Measurements from ENCODE around the gene LRIF1. TPM values are rescaled to one million over a fixed set of nuclear protein-coding genes. Genes with fewer than 3 reads are reported as not detected.
"Not testable (repeated sequence)": the region's sequence is repeated elsewhere in the genome, so short reads cannot be mapped to it uniquely, and the experiment has no call there.

The LRIF1 gene
- total and polyA plus RNA-seq, 2 of the 8 experiments (the other 6 are each of a cell fraction or from before 2014, with no cell fraction given): 5.2 to 19.3 TPM

DNA sequence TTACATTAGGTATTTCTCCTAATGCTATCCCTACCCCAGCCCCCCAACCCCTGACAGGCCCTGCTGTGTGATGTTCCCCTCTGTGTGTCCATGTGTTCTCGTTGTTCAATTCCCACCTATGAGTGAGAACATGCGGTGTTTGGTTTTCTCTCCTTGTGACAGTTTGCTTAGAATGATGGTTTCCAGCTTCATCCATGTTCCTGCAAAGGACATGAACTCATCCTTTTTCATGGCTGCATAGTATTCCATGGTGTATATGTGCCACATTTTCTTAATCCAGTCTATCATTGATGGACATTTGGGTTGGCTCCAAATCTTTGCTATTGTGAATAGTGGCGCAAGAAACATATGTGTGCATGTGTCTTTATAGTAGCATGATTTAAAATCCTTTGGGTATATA lies 32.6 kb downstream of the LRIF1 start:
- H4K20me1 ChIP-seq (replicated peaks in 1 of 2; ENCODE audit: control insufficient read depth in 1 of 2, insufficient read depth in 2 of 2, low read length in 2 of 2); H3K14ac ChIP-seq (ENCODE audit: insufficient read length); FAIRE-seq; H2BK5ac ChIP-seq (ENCODE audit: low read depth, low read length); POLR2A ChIA-PET (ENCODE audit: partially characterized antibody); H3K27me3 ChIP-seq (replicated peaks in 1 of 4; ENCODE audit: control insufficient read depth in 3 of 4, extremely low read depth in 1 of 4, insufficient read depth in 3 of 4, low read length in 3 of 4); H3K18ac ChIP-seq (ENCODE audit: extremely low read depth, low read length); H3K36me3 ChIP-seq (ENCODE audit: control insufficient read depth in 2 of 4, insufficient read depth in 4 of 4, low read length in 3 of 4); H2BK20ac ChIP-seq (ENCODE audit: low read length); H4K91ac ChIP-seq (replicated peaks; ENCODE audit: insufficient read length, low read length); H3K4me3 ChIP-seq (ENCODE audit: extremely low read depth in 1 of 4, insufficient read depth in 2 of 4, low read depth in 3 of 4, low read length in 4 of 4); H3K23me2 ChIP-seq (ENCODE audit: low read depth, low read length); H3K9ac ChIP-seq (replicated peaks in 1 of 4; ENCODE audit: extremely low read depth in 1 of 4, low read depth in 3 of 4, low read length in 3 of 4); H3K4me2 ChIP-seq (ENCODE audit: insufficient read depth in 1 of 2, low read depth in 2 of 2, low read length in 2 of 2); H2AFZ ChIP-seq (ENCODE audit: low read length); H3K79me1 ChIP-seq (ENCODE audit: low read depth, low read length); H3K23ac ChIP-seq (ENCODE audit: insufficient read length); DNase-seq (ENCODE audit: low read depth in 1 of 2, low spot score in 2 of 2); H3K27ac ChIP-seq (ENCODE audit: low read depth, low read length); H4K8ac ChIP-seq (ENCODE audit: extremely low read depth, insufficient read depth, low read length); H4K5ac ChIP-seq (ENCODE audit: insufficient read length, low read depth, low read length); H3K79me2 ChIP-seq (ENCODE audit: control insufficient read depth in 1 of 2, insufficient read depth in 2 of 2, low read length in 2 of 2); H2BK12ac ChIP-seq (ENCODE audit: low read depth, low read length); H3K4ac ChIP-seq (replicated peaks; ENCODE audit: insufficient read length, low read depth, low read length); H2BK15ac ChIP-seq (ENCODE audit: low read length); CTCF ChIA-PET (ENCODE audit: partially characterized antibody); H2AK5ac ChIP-seq (ENCODE audit: low read depth, low read length); H3K4me1 ChIP-seq (replicated peaks in 1 of 4; ENCODE audit: control insufficient read depth in 3 of 4, insufficient read depth in 4 of 4, low read length in 3 of 4); H3K56ac ChIP-seq (replicated peaks; ENCODE audit: insufficient read length, low read depth, low read length); H2BK120ac ChIP-seq (replicated peaks; ENCODE audit: low read depth, low read length): not testable (repeated sequence)
- H3K9me3 ChIP-seq (ENCODE audit: insufficient read depth in 2 of 2, low read depth in 1 of 2, low read length in 1 of 2): peaks cover 6 to 13% of the 10 kb centered on the region in 2 experiments; a peak in 1 of 4 replicates
- 94% methylated on average over 3 of the region's 3 CpGs; no CpG with 5 or more reads in 1 of the 2 experiments for WGBS, 2 experiments (ENCODE audit: extremely low coverage in 1 of 2, insufficient coverage in 1 of 2, insufficient read length in 1 of 2, insufficient replicate concordance in 2 of 2, low coverage in 1 of 2, low lambda C conversion rate in 2 of 2, missing lambda C conversion rate in 1 of 2)
